Activated T-cell treated with anti-CD3 and anti-CD28 coated beads for 48 hours (primary cell): ENCODE measurements around the gene NAT10.

Experiments
- DNase-seq: peaks from one replicate; pipeline ENCODE4 v3.0.0-alpha.2; 2020; ENCODE audit warnings: low read depth

Gene NAT10

DNA sequence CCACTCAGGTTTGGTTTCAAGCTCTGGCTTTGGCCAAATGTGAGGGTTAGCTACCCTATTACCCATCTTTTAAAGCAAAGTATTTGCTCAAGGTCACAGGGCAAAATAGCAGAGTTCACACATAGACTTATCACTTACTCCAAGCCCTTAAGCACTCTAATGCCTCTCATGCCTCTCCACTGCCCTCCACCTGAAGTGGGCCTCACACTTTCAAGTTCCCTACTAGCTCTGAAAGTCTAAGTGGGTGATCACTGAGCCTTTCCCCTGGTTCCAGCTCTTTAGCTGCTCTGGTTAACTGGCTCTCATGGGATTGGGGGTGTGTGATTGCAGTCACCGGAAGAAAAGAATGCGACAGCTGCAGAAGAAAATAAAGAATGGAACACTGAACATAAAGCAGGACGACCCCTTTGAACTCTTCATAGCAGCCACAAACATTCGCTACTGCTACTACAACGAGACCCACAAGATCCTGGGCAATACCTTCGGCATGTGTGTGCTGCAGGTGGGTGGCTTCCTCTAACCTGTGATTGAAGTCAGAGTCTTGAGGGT is 6.4 kb downstream of the NAT10 start:
- DNase-seq = no peak

GRCh38 chr11:34114014-34114413 is 8.6 kb downstream of the NAT10 start:
- DNase-seq = no peak

DNA sequence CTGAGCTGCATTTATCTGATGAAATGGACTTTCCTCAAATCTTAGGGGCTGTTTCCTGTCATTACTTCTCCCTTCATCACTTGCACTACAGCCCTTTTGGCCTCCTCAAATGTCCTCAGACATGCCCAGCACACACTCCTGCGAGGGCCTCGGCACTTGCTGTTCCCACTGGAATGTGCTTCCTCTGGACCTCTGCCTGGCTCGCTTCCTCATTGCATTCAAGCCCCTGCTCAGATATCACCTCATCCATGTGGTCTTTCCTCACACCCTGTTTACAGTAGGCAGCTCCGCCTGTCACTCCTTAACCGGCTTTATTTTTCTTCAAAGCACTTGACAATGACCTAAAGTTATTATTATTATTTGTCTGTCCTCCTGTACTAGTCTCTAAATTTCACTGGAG is 9.0 kb downstream of the NAT10 start:
- no peak for DNase-seq

DNA sequence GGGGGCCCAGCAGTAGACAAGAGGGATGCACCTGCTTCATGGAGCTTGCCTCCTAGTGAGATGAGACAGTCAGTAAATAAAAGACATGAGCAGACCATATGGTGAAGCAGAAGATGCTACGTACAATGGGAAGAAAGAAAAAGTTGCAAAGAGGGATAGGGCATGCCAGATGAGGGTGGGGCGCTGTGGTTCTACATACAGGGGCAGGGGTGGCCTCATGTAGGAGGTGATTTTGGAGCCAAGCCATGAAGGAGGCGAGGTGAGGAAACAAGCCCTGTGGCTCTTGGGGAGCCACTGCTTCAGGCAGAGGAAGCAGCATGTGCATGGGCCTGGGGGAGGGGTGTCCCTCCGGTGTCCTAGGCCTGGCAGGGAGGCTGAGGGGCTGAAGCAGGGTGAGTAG is 15.2 kb downstream of the NAT10 start:
- no peak for DNase-seq

DNA sequence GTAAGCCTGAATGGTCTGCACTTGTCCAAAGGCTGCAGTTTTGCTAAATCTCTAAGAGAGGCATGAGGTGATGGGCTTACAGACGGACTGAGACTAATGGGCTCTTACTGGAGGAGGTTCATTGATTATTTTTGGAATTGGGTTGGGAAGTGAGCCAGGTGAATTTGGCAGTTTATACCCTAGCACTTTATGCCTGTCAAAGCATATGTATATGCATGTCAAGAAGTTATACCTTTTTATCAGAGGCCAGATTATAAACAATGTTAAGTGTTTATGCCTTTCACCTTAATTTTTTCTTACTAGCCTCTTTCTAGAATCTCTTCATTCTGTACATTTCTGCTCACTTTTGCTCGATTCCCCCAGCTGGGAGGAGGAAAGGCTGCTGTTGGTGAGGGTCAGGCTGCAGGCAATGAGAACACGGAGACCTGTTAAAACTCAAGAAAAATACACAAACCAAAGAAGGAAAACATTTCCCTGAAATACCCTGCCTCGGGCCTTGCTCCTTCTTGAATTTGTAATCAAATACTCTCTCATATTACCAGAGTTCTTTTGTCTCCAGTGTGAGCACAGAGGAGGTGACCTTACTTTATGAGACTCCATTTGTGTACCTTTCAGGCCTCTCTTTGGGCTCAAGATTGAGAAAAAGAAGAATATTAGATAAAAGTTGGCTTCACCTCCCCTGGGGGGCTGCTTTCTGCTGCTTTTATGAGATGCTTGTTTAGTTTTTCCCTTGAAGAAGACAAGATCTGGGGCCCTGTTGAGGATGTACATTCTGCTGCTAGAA is 19.6 kb downstream of the NAT10 start:
- DNase-seq = no peak

GRCh38 chr11:34126959-34127848 is 21.8 kb downstream of the NAT10 start:
- no peak for DNase-seq

- DNase-seq = no peak
These were observed 23.4 kb downstream of the NAT10 start for GRCh38 chr11:34128824-34129223.

DNA sequence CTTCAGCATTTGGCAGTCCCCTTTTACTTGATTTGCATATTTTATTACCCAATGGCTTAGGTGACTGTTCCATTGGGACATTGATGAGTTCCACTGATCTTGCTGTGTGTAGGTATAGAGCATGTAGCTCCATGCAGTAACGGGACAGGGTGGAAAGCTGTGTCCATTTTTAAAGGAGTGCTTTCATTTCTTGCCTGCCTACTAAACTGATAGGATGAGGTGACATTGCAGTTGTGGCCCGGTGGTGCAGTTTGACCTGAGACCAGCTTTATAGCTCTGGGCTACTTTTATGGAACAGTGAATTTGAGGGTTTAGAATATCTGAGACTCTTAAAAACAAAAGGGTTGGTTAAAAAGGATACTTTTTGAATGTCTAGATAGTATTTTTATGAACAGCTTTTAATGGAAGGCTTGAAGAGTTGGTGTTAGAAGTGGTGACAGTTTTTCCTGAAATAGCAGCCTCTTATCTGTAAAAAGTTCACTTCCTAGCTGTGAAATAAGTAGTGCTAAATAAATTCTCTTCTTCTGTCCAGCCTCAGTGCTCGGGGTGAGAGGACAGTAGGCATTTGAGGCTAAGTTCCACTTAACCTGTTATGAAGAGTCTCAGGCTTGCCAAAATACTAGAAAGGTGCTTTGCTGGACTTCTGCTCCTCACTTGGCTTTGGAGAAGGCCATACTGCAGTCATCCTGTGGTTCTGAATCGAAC is 27.0 kb downstream of the NAT10 start:
- DNase-seq = no peak

- DNase-seq = no peak
These were observed 29.3 kb downstream of the NAT10 start for GRCh38 chr11:34134765-34135164.

DNA sequence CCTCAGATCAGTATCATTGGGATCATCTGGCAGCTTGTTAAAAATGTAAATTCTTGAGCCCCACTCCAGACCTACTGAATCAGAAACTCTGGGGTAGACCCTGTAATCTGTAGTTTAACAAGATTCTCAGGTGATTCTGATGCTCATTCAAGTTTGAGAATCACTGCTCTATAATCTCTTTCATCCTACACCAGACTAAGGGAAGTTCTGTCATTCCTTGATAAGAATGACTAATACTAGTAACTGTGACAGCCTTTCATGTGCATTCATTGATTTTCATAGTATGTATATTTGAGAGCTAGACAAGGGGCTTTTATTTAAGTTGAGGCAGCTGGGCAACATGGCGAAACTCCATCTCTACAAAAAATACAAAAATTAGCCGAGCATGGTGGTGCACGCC is 30.0 kb downstream of the NAT10 start:
- no peak for DNase-seq

DNA sequence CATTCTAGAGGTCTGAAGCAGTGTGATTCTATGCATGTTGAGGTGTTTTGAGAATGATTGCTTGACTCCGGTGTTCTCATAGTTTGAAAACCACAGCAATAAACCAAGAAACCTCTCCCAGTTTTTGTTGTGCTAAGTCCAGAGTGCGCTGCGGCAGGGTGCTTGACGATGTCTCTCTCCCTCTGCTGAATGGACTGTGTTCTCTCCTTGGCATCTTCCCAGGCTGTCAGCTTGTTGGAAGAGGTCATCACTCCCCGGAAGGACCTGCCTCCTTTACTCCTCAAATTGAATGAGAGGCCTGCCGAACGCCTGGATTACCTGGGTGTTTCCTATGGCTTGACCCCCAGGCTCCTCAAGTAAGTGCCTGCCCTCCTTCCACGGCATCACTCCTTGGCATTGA is 31.0 kb downstream of the NAT10 start:
- no peak for DNase-seq

GRCh38 chr11:34139346-34139745 is 33.9 kb downstream of the NAT10 start:
- DNase-seq = no peak

GRCh38 chr11:34140149-34140548 is 34.7 kb downstream of the NAT10 start:
- DNase-seq = no peak

- no peak for DNase-seq
These were observed 37.6 kb downstream of the NAT10 start for GRCh38 chr11:34143048-34143447.

GRCh38 chr11:34145073-34145472 is 39.6 kb downstream of the NAT10 start:
- no peak for DNase-seq

GRCh38 chr11:34145847-34146381 is 40.5 kb downstream of the NAT10 start:
- DNase-seq = no peak

GRCh38 chr11:34146411-34146810 is 41.0 kb downstream of the NAT10 start:
- DNase-seq = no peak

- DNase-seq = no peak
These were observed 41.4 kb downstream of the NAT10 start for GRCh38 chr11:34146866-34147265.

GRCh38 chr11:34147581-34147980 is 42.2 kb downstream of the NAT10 start:
- DNase-seq = no peak

DNA sequence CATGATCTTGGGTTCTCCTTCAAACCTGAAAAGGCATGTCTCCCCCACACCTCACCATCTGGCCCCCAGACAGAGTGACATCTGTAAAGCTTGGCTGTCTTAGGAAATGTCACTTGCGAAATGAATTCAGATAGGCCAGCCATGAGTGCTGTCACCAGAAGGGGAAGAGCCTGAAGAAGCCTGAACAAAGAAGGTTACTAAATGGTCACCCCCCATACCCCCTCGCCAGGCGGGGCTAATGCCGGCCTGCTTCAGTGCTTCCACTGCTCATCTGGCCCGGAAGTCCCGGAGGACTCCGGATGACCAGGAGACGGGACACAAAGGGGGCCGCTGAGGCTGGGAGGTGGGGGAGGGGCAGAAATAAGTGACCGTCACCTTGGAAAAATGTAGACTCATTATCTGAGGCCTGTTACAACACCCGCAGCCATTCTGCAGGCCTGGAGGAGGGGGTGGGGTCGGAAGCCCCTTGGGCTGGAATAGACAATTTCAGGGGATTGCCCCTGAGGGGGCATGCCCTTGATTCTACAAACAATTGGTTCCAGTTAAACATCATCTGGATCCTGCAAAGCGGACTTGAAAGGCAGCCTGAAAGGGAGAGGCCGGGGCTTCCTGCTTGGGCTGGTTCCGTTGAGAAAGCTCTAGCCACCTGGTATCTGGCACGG is 43.2 kb downstream of the NAT10 start:
- no peak for DNase-seq

DNA sequence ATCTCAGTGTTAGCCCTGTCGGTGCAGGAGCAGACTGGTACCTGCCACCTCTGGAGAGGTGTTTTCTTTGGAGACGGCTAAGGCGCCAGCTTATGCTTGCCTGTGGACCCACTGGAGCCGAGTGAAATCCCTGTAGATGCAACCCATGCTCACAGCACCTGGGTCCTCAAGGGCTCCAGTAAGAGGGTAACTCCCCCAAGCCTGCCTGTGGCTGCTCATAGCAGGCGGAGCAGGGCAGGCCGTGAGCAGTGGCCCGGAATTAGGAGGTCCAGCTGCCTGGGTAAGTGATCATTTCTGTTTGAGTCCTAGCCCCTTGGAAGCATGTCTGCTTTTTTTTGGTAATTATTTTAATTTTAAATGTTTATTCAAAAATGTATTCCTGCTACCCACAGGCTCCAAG is 43.8 kb downstream of the NAT10 start:
- DNase-seq = no peak

- no peak for DNase-seq
These were observed 44.4 kb downstream of the NAT10 start for GRCh38 chr11:34149786-34150185.
